Endothelial cell of umbilical vein (primary cell): Measurements from ENCODE around the gene CFP. TPM values are rescaled to one million over a fixed set of nuclear protein-coding genes. Genes with fewer than 3 reads are reported as not detected.

ENCODE experiments used
- BruUV-seq: library from RNA; stranded (reverse); fragments of 400-500 nt; replicated peaks from 2 replicates; lab custom pipeline; 2021; lab: Mats Ljungman, UMichigan
- CTCF ChIA-PET: fragments of 300-600, 350-600 bp; sonication (Branson Sonifier 250); formaldehyde crosslinking; loops from one replicate; lab custom pipeline; 2021; ENCODE audit warnings: antibody characterized with exemption, inconsistent platforms; lab: Charles Lee
- POLR2A ChIA-PET: fragments of 300-600, 350-600 bp; sonication (Branson Sonifier 250); formaldehyde crosslinking; loops from one replicate; lab custom pipeline; 2021; ENCODE audit warnings: antibody characterized with exemption, inconsistent platforms; lab: Charles Lee
- DNase-seq: peaks from one replicate; pipeline ENCODE4 v3.0.0-alpha.2; 2011; ENCODE audit warnings: low read depth, low spot score
- FAIRE-seq: peaks from 2 replicates; lab custom pipeline; 2011; peaks lifted over from hg19 to GRCh38; lab: Jason Lieb, UNC
- H2AFZ ChIP-seq: 2 replicates; pipeline ENCODE4 v1.6.0; 2012; ENCODE audit warnings: low read depth, low read length, control low read depth, inconsistent platforms
- H3K27ac ChIP-seq: 2 replicates; pipeline ENCODE4 v1.5.1; 2011; ENCODE audit warnings: low read depth, mild to moderate bottlenecking, control low read depth, low read length, moderate library complexity; ENCODE audit not compliant: insufficient read depth
- H3K27me3 ChIP-seq, 2 experiments: 2 replicates each; pipeline versions ENCODE4 v1.6.0 to v1.6.1; 2011; ENCODE audit warnings: low read length in 2 of 2, mixed read lengths in 1 of 2; ENCODE audit not compliant: control insufficient read depth in 2 of 2, insufficient read depth in 2 of 2
- H3K36me3 ChIP-seq, 2 experiments: 2 replicates in 1 of 2; 3 replicates in 1 of 2; pipeline ENCODE4 v1.5.1; 2011; ENCODE audit warnings: low read length in 2 of 2, mild to moderate bottlenecking in 1 of 2, moderate library complexity in 1 of 2; ENCODE audit not compliant: control insufficient read depth in 2 of 2, insufficient read depth in 2 of 2; ENCODE audit errors: extremely low read depth in 1 of 2
- H3K4me1 ChIP-seq: 3 replicates; pipeline ENCODE4 v1.5.1; 2011; ENCODE audit warnings: mild to moderate bottlenecking, low read length; ENCODE audit not compliant: control insufficient read depth, insufficient read depth; ENCODE audit errors: extremely low read depth
- H3K4me2 ChIP-seq: 2 replicates; pipeline ENCODE4 v1.6.1; 2011; ENCODE audit warnings: low read length, control low read depth, mixed read lengths; ENCODE audit not compliant: insufficient read depth
- H3K4me3 ChIP-seq, 3 experiments: fragments of 200-600 bp in 1 of 3; sonication (generic), shearing (Covaris generic) in 1 of 3; replicated peaks in 1 of 3; 2 replicates each; pipeline ENCODE4 v1.5.1; 2011 to 2016; ENCODE audit warnings: control low read depth in 3 of 3, low read length in 3 of 3, mild to moderate bottlenecking in 2 of 3, inconsistent platforms in 1 of 3, low read depth in 1 of 3, moderate library complexity in 1 of 3; ENCODE audit not compliant: insufficient read depth in 1 of 3
- H3K79me2 ChIP-seq: 2 replicates; pipeline ENCODE4 v1.6.0; 2012; ENCODE audit warnings: low read length, inconsistent platforms; ENCODE audit not compliant: control insufficient read depth, insufficient read depth
- H3K9ac ChIP-seq: replicated peaks from 2 replicates; pipeline ENCODE3; 2011; ENCODE audit warnings: low read length, control low read depth; ENCODE audit not compliant: insufficient read depth; ENCODE audit errors: extremely low read depth
- H3K9me1 ChIP-seq: replicated peaks from 3 replicates; pipeline ENCODE4 v1.6.0; 2011; ENCODE audit warnings: mild to moderate bottlenecking, low read length; ENCODE audit not compliant: control insufficient read depth, insufficient read depth; ENCODE audit errors: extremely low read depth
- H3K9me3 ChIP-seq: replicated peaks from 2 replicates; pipeline ENCODE4 v1.5.1; 2012; ENCODE audit warnings: low read length, inconsistent platforms; ENCODE audit not compliant: control insufficient read depth, insufficient read depth
- H4K20me1 ChIP-seq: replicated peaks from 2 replicates; pipeline ENCODE3; 2011; ENCODE audit warnings: mild to moderate bottlenecking, low read length; ENCODE audit not compliant: control insufficient read depth, insufficient read depth; ENCODE audit errors: extremely low read depth
- CTCF ChIP-seq, 2 donors: IDR thresholded peaks; 1 replicate in 1 of 2; 2 replicates in 1 of 2; pipeline ENCODE4 v1.5.1; 2011; ENCODE audit warnings: low read length in 2 of 2, mild to moderate bottlenecking in 2 of 2, moderate library complexity in 2 of 2, control low read depth in 1 of 2, inconsistent platforms in 1 of 2, low read depth in 1 of 2; ENCODE audit not compliant: insufficient read depth in 1 of 2; ENCODE audit errors: extremely low read depth in 1 of 2
- EZH2 ChIP-seq: IDR thresholded peaks from 2 replicates; pipeline ENCODE4 v1.6.1; 2012; ENCODE audit warnings: borderline replicate concordance, low read depth, mild to moderate bottlenecking, moderate library complexity, low read length, inconsistent platforms; ENCODE audit not compliant: severe bottlenecking
- FOS ChIP-seq: IDR thresholded peaks from 2 replicates; pipeline ENCODE4 v1.6.1; 2011; ENCODE audit warnings: mild to moderate bottlenecking, low read length, moderate library complexity, borderline replicate concordance; ENCODE audit not compliant: insufficient read depth
- GATA2 ChIP-seq: IDR thresholded peaks from 2 replicates; pipeline ENCODE4 v1.7.0; 2011; ENCODE audit warnings: low read depth, mild to moderate bottlenecking, moderate library complexity, mixed read lengths, low read length; ENCODE audit not compliant: insufficient read length, insufficient read depth
- JUN ChIP-seq: IDR thresholded peaks from 2 replicates; pipeline ENCODE4 v1.6.1; 2011; ENCODE audit warnings: borderline replicate concordance, low read depth; ENCODE audit not compliant: insufficient read length, insufficient read depth
- MYC ChIP-seq: IDR thresholded peaks from one replicate; pipeline ENCODE4 v1.6.1; 2011; ENCODE audit warnings: mild to moderate bottlenecking, low read depth, low read length
- POLR2A ChIP-seq: IDR thresholded peaks from 2 replicates; pipeline ENCODE4 v1.6.1; 2012; ENCODE audit warnings: low read depth, mild to moderate bottlenecking, control low read depth, low read length
- POLR2AphosphoS5 ChIP-seq: IDR thresholded peaks from 2 replicates; pipeline ENCODE4 v1.6.1; 2012; ENCODE audit warnings: low read depth, mild to moderate bottlenecking, control low read depth, low read length, moderate library complexity; ENCODE audit not compliant: insufficient read depth
- dilution Hi-C: fragments of 300-500 bp; cut with MboI; formaldehyde crosslinking; loops from one replicate; pipeline ENCODE4 v1.15.0; 2019; ENCODE audit warnings: low sequenced_read_pairs; ENCODE audit not compliant: extremely low pct_ligation_motif_present
- intact Hi-C: fragments of 100-400 bp; cut with micrococcal nuclease; formaldehyde crosslinking; loops from one replicate; pipeline ENCODE4 v1.10.0; 2022
- polyA plus RNA-seq, 4 experiments: library from polyadenylated mRNA; depleted of rRNA in 3 of 4; stranded (reverse) in 3 of 4; unstranded in 1 of 4; fragments of >200 nt; gene quantifications; 2 replicates each; pipeline versions ENCODE4 v1.2.1 to v1.2.3, GENCODE V29; 2011 to 2012; ENCODE audit warnings: missing spikeins in 1 of 4
- total RNA-seq: library from RNA; stranded (reverse); gene quantifications from 2 replicates; pipeline ENCODE4 v1.2.3, GENCODE V29; 2021
- TF ChIP-seq, protein P1 (sequence below): IDR thresholded peaks from 2 replicates; pipeline ENCODE4 v1.6.1; 2011; ENCODE audit not compliant: insufficient read depth, insufficient read length

CFP gene
- total and polyA plus RNA-seq, 2 donors (not counting 3 experiments of a cell fraction or from before 2014, with no cell fraction given): 0.69 to 1.00 TPM

DNA sequence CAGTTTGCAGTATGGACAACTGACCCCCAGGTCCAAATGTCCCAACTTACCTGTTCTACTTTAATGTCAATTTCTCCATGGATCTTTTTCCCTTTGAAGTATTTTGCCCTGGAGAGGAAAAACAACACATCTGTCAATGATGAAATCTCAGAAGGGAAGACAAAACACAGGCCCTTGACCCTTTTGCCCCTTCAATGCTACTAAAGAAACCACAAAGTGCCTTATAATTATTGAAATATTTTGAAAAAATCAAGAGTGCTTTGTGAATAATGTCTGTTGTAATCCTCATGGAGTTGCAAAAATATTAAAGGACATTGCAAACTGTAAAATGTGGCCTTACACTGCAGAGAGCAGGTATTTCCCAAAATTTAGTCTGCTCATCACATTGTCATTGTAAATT lies 22.6 kb downstream of the CFP start:
- ChIA-PET CTCF (no interaction called here), POLR2A (no interaction called here)
- peaks cover 0 to 5% of the 10 kb centered on the region in 2 experiments for H3K27me3 ChIP-seq
- H2AFZ ChIP-seq: no peak overlapping the region
- FAIRE-seq (no peak), DNase-seq (no peak)
- H3K9me3 ChIP-seq: no peaks in the 10 kb centered on the region
- no peaks in the 10 kb centered on the region for H3K36me3 ChIP-seq
- no peak overlapping the region for H3K27ac ChIP-seq
- H3K4me3 ChIP-seq: no peak overlapping the region
- H3K9ac ChIP-seq: no peak overlapping the region
- H3K79me2 ChIP-seq: no peaks in the 10 kb centered on the region
- dilution Hi-C loops (no loop called here), intact Hi-C loops (no loop called here)
- H4K20me1 ChIP-seq: no peaks in the 10 kb centered on the region
- TF ChIP-seq CTCF (IDR thresholded peaks at IDR 0.05; ENCODE audit: extremely low read depth in 1 of 2, insufficient read depth in 1 of 2, low read depth in 1 of 2, low read length in 2 of 2) (no peak), MYC (no peak), FOS (no peak), JUN (no peak), POLR2AphosphoS5 (no peak), GATA2 (no peak), EZH2 (no peak), POLR2A (no peak)
- TF ChIP-seq, protein P1, sequence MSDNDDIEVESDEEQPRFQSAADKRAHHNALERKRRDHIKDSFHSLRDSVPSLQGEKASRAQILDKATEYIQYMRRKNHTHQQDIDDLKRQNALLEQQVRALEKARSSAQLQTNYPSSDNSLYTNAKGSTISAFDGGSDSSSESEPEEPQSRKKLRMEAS: no peak
- no peaks in the 10 kb centered on the region for H3K9me1 ChIP-seq
- no peak overlapping the region for H3K4me2 ChIP-seq
- H3K4me1 ChIP-seq: no peaks in the 10 kb centered on the region
- BruUV-seq: no TSS peak
